H9 (cell line): ENCODE results near the gene ATG7. TPM values are rescaled to one million over a fixed set of nuclear protein-coding genes. Genes with fewer than 3 reads are reported as not detected.
A peak's percentile ranks its signal among the peaks of the same experiment; 100 is the strongest.

Experiments
- DNase-seq: peaks from one replicate; pipeline ENCODE4 v3.0.0-alpha.2; 2017
- H2AFZ ChIP-seq: one replicate; pipeline ENCODE4 v1.6.1; 2013; ENCODE audit warnings: mild to moderate bottlenecking, low read length, control low read depth, moderate library complexity
- H2AK5ac ChIP-seq: 2 replicates; pipeline ENCODE4 v1.6.1; 2013; ENCODE audit warnings: low read length, control low read depth, mixed read lengths; ENCODE audit not compliant: insufficient read length
- H2BK120ac ChIP-seq: one replicate; pipeline ENCODE4 v1.6.1; 2013; ENCODE audit warnings: low read depth, mild to moderate bottlenecking, low read length, control low read depth, inconsistent platforms; ENCODE audit not compliant: poor library complexity, severe bottlenecking
- H2BK12ac ChIP-seq: 2 replicates; pipeline ENCODE4 v1.6.1; 2013; ENCODE audit warnings: low read length, control low read depth, mixed read lengths, low read depth; ENCODE audit not compliant: insufficient read length
- H2BK15ac ChIP-seq: 2 replicates; pipeline ENCODE4 v1.6.1; 2013; ENCODE audit warnings: low read depth, low read length, control low read depth
- H2BK20ac ChIP-seq: one replicate; pipeline ENCODE4 v1.6.1; 2013; ENCODE audit warnings: low read depth, mild to moderate bottlenecking, low read length, control low read depth, inconsistent platforms; ENCODE audit not compliant: poor library complexity, severe bottlenecking
- H2BK5ac ChIP-seq: 2 replicates; pipeline ENCODE4 v1.6.1; 2013; ENCODE audit warnings: low read length, control low read depth, mixed read lengths; ENCODE audit not compliant: insufficient read length
- H3K14ac ChIP-seq: 2 replicates; pipeline ENCODE4 v1.6.1; 2013; ENCODE audit warnings: low read length, control low read depth; ENCODE audit not compliant: insufficient read depth
- H3K18ac ChIP-seq: 2 replicates; pipeline ENCODE4 v1.6.1; 2013; ENCODE audit warnings: low read depth, mild to moderate bottlenecking, mixed read lengths, low read length, control low read depth; ENCODE audit not compliant: insufficient read length
- H3K23ac ChIP-seq: 2 replicates; pipeline ENCODE4 v1.6.1; 2013; ENCODE audit warnings: low read length, control low read depth, mixed read lengths, low read depth; ENCODE audit not compliant: insufficient read length
- H3K23me2 ChIP-seq: 2 replicates; pipeline ENCODE4 v1.6.1; 2013; ENCODE audit warnings: low read depth, mild to moderate bottlenecking, mixed read lengths, low read length, control low read depth; ENCODE audit not compliant: insufficient read length, poor library complexity, severe bottlenecking
- H3K27ac ChIP-seq: 2 replicates; pipeline ENCODE4 v1.5.1; 2013; ENCODE audit warnings: low read length, control low read depth, mixed read lengths, low read depth; ENCODE audit not compliant: insufficient read length
- H3K27me3 ChIP-seq: 2 replicates; pipeline ENCODE4 v1.6.1; 2013; ENCODE audit warnings: low read length, control low read depth, inconsistent platforms; ENCODE audit not compliant: insufficient read depth
- H3K4ac ChIP-seq: 2 replicates; pipeline ENCODE4 v1.6.1; 2013; ENCODE audit warnings: low read depth, mild to moderate bottlenecking, control low read depth, inconsistent platforms, low read length, moderate library complexity
- H3K4me1 ChIP-seq: 2 replicates; pipeline ENCODE4 v1.6.1; 2013; ENCODE audit warnings: low read length, control low read depth, inconsistent platforms; ENCODE audit not compliant: insufficient read depth
- H3K4me2 ChIP-seq: 2 replicates; pipeline ENCODE4 v1.6.1; 2013; ENCODE audit warnings: low read length, control low read depth, mixed read lengths; ENCODE audit not compliant: insufficient read length, insufficient read depth
- H3K56ac ChIP-seq: 2 replicates; pipeline ENCODE4 v1.6.1; 2013; ENCODE audit warnings: low read depth, mild to moderate bottlenecking, mixed read lengths, low read length, control low read depth; ENCODE audit not compliant: insufficient read length
- H3K79me1 ChIP-seq: 2 replicates; pipeline ENCODE4 v1.6.1; 2013; ENCODE audit warnings: low read depth, mild to moderate bottlenecking, moderate library complexity, low read length, control low read depth, inconsistent platforms; ENCODE audit not compliant: insufficient read depth, poor library complexity, severe bottlenecking
- H3K79me2 ChIP-seq: 2 replicates; pipeline ENCODE4 v1.6.1; 2013; ENCODE audit warnings: low read length, control low read depth, inconsistent platforms; ENCODE audit not compliant: insufficient read depth
- H3K9ac ChIP-seq: 2 replicates; pipeline ENCODE4 v1.6.1; 2013; ENCODE audit warnings: low read length, control low read depth, mixed read lengths; ENCODE audit not compliant: insufficient read length; ENCODE audit errors: extremely low read depth
- H3K9me3 ChIP-seq: one replicate; pipeline ENCODE4 v1.6.1; 2013; ENCODE audit warnings: low read depth, low read length, inconsistent platforms; ENCODE audit not compliant: control insufficient read depth
- H3T11ph ChIP-seq: one replicate; pipeline ENCODE4 v1.6.1; 2013; ENCODE audit warnings: mild to moderate bottlenecking, low read length, control low read depth, inconsistent platforms
- H4K20me1 ChIP-seq: one replicate; pipeline ENCODE4 v1.6.1; 2013; ENCODE audit not compliant: control insufficient read depth, insufficient read length, insufficient read depth
- H4K5ac ChIP-seq: 2 replicates; pipeline ENCODE4 v1.6.1; 2013; ENCODE audit warnings: low read depth, mild to moderate bottlenecking, mixed read lengths, low read length, control low read depth; ENCODE audit not compliant: insufficient read length
- H4K8ac ChIP-seq: replicated peaks from 2 replicates; pipeline ENCODE4 v1.6.1; 2013; ENCODE audit warnings: low read length, control low read depth, mixed read lengths, low read depth; ENCODE audit not compliant: insufficient read length
- H4K91ac ChIP-seq: 2 replicates; pipeline ENCODE4 v1.6.1; 2013; ENCODE audit warnings: low read depth, mild to moderate bottlenecking, moderate library complexity, mixed read lengths, low read length, control low read depth; ENCODE audit not compliant: insufficient read length
- H3K27ac Mint-ChIP-seq, 3 experiments: 2 replicates in 2 of 3; 3 replicates in 1 of 3; pipeline ENCODE4 v1.8.0; 2020 to 2021; ENCODE audit warnings: mixed read lengths in 3 of 3, mild to moderate bottlenecking in 1 of 3, moderate library complexity in 1 of 3
- H3K27me3 Mint-ChIP-seq: 2 replicates; pipeline ENCODE4 v1.8.0; 2021; ENCODE audit warnings: low read depth, mild to moderate bottlenecking, moderate library complexity, mixed read lengths
- H3K36me3 Mint-ChIP-seq, 3 experiments: 2 replicates in 2 of 3; 3 replicates in 1 of 3; pipeline ENCODE4 v1.8.0; 2020 to 2021; ENCODE audit warnings: low read depth in 3 of 3, mixed read lengths in 3 of 3; ENCODE audit not compliant: insufficient read depth in 1 of 3
- H3K4me1 Mint-ChIP-seq, 2 experiments: 2 replicates each; pipeline ENCODE4 v1.8.0; 2020; ENCODE audit warnings: mixed read lengths in 2 of 2
- H3K4me3 Mint-ChIP-seq, 2 experiments: 2 replicates in 1 of 2; 3 replicates in 1 of 2; pipeline ENCODE4 v1.8.0; 2020 to 2021; ENCODE audit warnings: mild to moderate bottlenecking in 2 of 2, mixed read lengths in 2 of 2, moderate library complexity in 1 of 2
- H3K9me3 Mint-ChIP-seq, 2 experiments: 2 replicates in 1 of 2; 3 replicates in 1 of 2; pipeline ENCODE4 v1.8.0; 2020; ENCODE audit warnings: mild to moderate bottlenecking in 2 of 2, mixed read lengths in 2 of 2, moderate library complexity in 1 of 2
- CTCF ChIP-seq: fragments of 200-600 bp; sonication (generic); conservative IDR thresholded peaks from 3 replicates; pipeline ENCODE4 v1.8.0; 2021; ENCODE audit warnings: antibody characterized with exemption, mild to moderate bottlenecking
- total RNA-seq: library from RNA; stranded (reverse); gene quantifications from 2 replicates; pipeline ENCODE4 v1.2.1, GENCODE V29; 2021

The ATG7 gene
- total RNA-seq, 1 experiment from 2014 or later, result 17.9 TPM

- Histone ChIP-seq H2AFZ (no peak overlapping the region), H2AK5ac (no peak overlapping the region), H4K20me1 (no peaks in the 10 kb centered on the region), H2BK12ac (no peak overlapping the region), H3K79me2 (no peaks in the 10 kb centered on the region), H3K9ac (no peak overlapping the region), H3K23me2 (no peaks in the 10 kb centered on the region), H4K8ac (no peak overlapping the region), H3K4me1 (peaks cover 7% of the 10 kb centered on the region; the same call in 1 of the 2 replicates), H2BK5ac (no peak overlapping the region), H3K14ac (no peak overlapping the region), H4K5ac (no peak overlapping the region), H3K9me3 (no peaks in the 10 kb centered on the region), H3K27ac (no peak overlapping the region), H3T11ph (no peak overlapping the region), H2BK20ac (no peak overlapping the region), H3K56ac (no peak overlapping the region), H2BK120ac (no peak overlapping the region), H3K18ac (no peak overlapping the region), H3K79me1 (no peaks in the 10 kb centered on the region), H3K27me3 (no peaks in the 10 kb centered on the region), H2BK15ac (no peak overlapping the region), H3K4me2 (no peak overlapping the region), H3K23ac (no peak overlapping the region), H4K91ac (no peak overlapping the region), H3K4ac (no peak overlapping the region)
- no peak for DNase-seq
- no peak overlapping the region for H3K4me3 Mint-ChIP-seq
- H3K4me1 Mint-ChIP-seq, result peaks cover 22 to 26% of the 10 kb centered on the region in 2 experiments
- H3K36me3 Mint-ChIP-seq, result peaks cover 6 to 10% (median 7%) of the 10 kb centered on the region in 3 experiments; a peak in 5 of 7 replicates
- peaks cover 0 to 7% of the 10 kb centered on the region in 2 experiments; a peak in 1 of 5 replicates for H3K9me3 Mint-ChIP-seq
- peak overlapping the region in 1 of 3 experiments; percentile 37; a peak in 2 of 7 replicates for H3K27ac Mint-ChIP-seq
- TF ChIP-seq CTCF, result no peak
- H3K27me3 Mint-ChIP-seq, result no peaks in the 10 kb centered on the region
Observed at GRCh38 chr3:11507719-11508118, 235.5 kb downstream of the ATG7 start.
